Coronary artery (tissue), 2 donors: Measurements from ENCODE around the gene POLR2F.
A peak's percentile ranks its signal among the peaks of the same experiment; 100 is the strongest.

Source experiments
- DNase-seq: peaks from one replicate; pipeline ENCODE4 v3.0.0-alpha.2; 2017; ENCODE audit warnings: low spot score
- H3K27ac ChIP-seq, 2 donors: fragments of 200-600 bp; sonication (generic); one replicate each; pipeline ENCODE4 v1.5.1; 2016 to 2019
- H3K4me3 ChIP-seq: fragments of 200-600 bp; sonication (generic); 2 replicates; pipeline ENCODE4 v1.5.1; 2016; ENCODE audit warnings: mild to moderate bottlenecking, moderate library complexity
- CTCF ChIP-seq: fragments of 200-600 bp; sonication (generic); IDR thresholded peaks from one replicate; pipeline ENCODE4 v1.5.1; 2019; ENCODE audit warnings: antibody characterized with exemption

POLR2F gene

GRCh38 chr22:38012604-38013072 lies 59.1 kb downstream of the POLR2F start:
- no peak for TF ChIP-seq CTCF
- no peak overlapping the region for H3K27ac ChIP-seq
- no peak for DNase-seq
- no peak overlapping the region for H3K4me3 ChIP-seq

- TF ChIP-seq CTCF, result no peak
- no peak overlapping the region for H3K4me3 ChIP-seq
- H3K27ac ChIP-seq, result no peak overlapping the region
- DNase-seq, result no peak
Observed at GRCh38 chr22:38014083-38014482, 60.6 kb downstream of the POLR2F start.

- no peak for DNase-seq
- no peak for TF ChIP-seq CTCF
- Histone ChIP-seq H3K4me3 (no peak overlapping the region), H3K27ac (peak overlapping the region in 1 of 2 donors; percentile 75)
Observed at GRCh38 chr22:38016182-38017151, 63.0 kb downstream of the POLR2F start.

GRCh38 chr22:38017272-38017920 lies 63.9 kb downstream of the POLR2F start:
- no peak for DNase-seq
- H3K4me3 ChIP-seq, result no peak overlapping the region
- TF ChIP-seq CTCF, result no peak
- H3K27ac ChIP-seq, result peak overlapping the region in 1 of 2 donors; percentile 75

- H3K27ac ChIP-seq, result peak overlapping the region in 1 of 2 donors; percentile 35
- TF ChIP-seq CTCF, result no peak
- DNase-seq, result no peak
- no peak overlapping the region for H3K4me3 ChIP-seq
Observed at GRCh38 chr22:38017939-38018885, 64.7 kb downstream of the POLR2F start.
